CD8-positive, alpha-beta memory T cell (primary cell): ENCODE data around the gene ECHDC3. TPM values are rescaled to one million over a fixed set of nuclear protein-coding genes. Genes with fewer than 3 reads are reported as not detected.
"Not testable (repeated sequence)": the region's sequence is repeated elsewhere in the genome, so short reads cannot be mapped to it uniquely, and the experiment has no call there.

ENCODE experiments used
- CTCF ChIA-PET: fragments of 350-600 bp; sonication (Branson Sonifier 250); formaldehyde crosslinking; loops from one replicate; lab custom pipeline; 2021; ENCODE audit warnings: antibody characterized with exemption; lab: Charles Lee
- POLR2A ChIA-PET: fragments of 350-600 bp; sonication (Branson Sonifier 250); formaldehyde crosslinking; loops from one replicate; lab custom pipeline; 2021; ENCODE audit warnings: antibody characterized with exemption; lab: Charles Lee
- DNase-seq, 5 donors: peaks; one replicate each; pipeline versions ENCODE4 v3.0.0 to v3.0.0-alpha.2; 2020 to 2022; ENCODE audit warnings: mixed read lengths in 1 of 5
- H3K27ac ChIP-seq: one replicate; pipeline ENCODE4 v1.7.0; 2013; ENCODE audit warnings: low read depth, mild to moderate bottlenecking, low read length, moderate library complexity
- H3K27me3 ChIP-seq: 2 replicates; pipeline ENCODE4 v1.7.0; 2013; ENCODE audit warnings: low read length, mild to moderate bottlenecking; ENCODE audit not compliant: insufficient read depth, poor library complexity, severe bottlenecking
- H3K36me3 ChIP-seq: 2 replicates; pipeline ENCODE4 v1.7.0; 2013; ENCODE audit warnings: mild to moderate bottlenecking, low read length, moderate library complexity; ENCODE audit not compliant: insufficient read depth
- H3K4me1 ChIP-seq: 2 replicates; pipeline ENCODE4 v1.7.0; 2013; ENCODE audit warnings: mild to moderate bottlenecking, low read length, moderate library complexity; ENCODE audit not compliant: insufficient read depth
- H3K4me3 ChIP-seq: 2 replicates; pipeline ENCODE4 v1.7.0; 2013; ENCODE audit warnings: mild to moderate bottlenecking, low read length
- H3K9me3 ChIP-seq: 2 replicates; pipeline ENCODE4 v1.7.0; 2013; ENCODE audit warnings: mild to moderate bottlenecking, low read length
- H3K27ac Mint-ChIP-seq, 8 donors: one replicate each; pipeline ENCODE4 v1.8.0; 2020 to 2021; ENCODE audit warnings: mixed read lengths in 8 of 8, mild to moderate bottlenecking in 6 of 8, inconsistent platforms in 3 of 8, moderate library complexity in 3 of 8
- H3K27me3 Mint-ChIP-seq, 2 donors: one replicate each; pipeline ENCODE4 v1.8.0; 2020 to 2021; ENCODE audit warnings: mixed read lengths in 2 of 2, mild to moderate bottlenecking in 1 of 2, moderate library complexity in 1 of 2
- H3K36me3 Mint-ChIP-seq, 3 donors: one replicate each; pipeline ENCODE4 v1.8.0; 2020 to 2021; ENCODE audit warnings: mixed read lengths in 3 of 3, inconsistent platforms in 1 of 3, mild to moderate bottlenecking in 1 of 3
- H3K4me1 Mint-ChIP-seq, 3 donors: one replicate each; pipeline ENCODE4 v1.8.0; 2020 to 2021; ENCODE audit warnings: mixed read lengths in 3 of 3, inconsistent platforms in 1 of 3, mild to moderate bottlenecking in 1 of 3
- H3K4me3 Mint-ChIP-seq, 7 donors: one replicate each; pipeline ENCODE4 v1.8.0; 2020 to 2021; ENCODE audit warnings: mixed read lengths in 7 of 7, mild to moderate bottlenecking in 6 of 7, moderate library complexity in 4 of 7, inconsistent platforms in 2 of 7
- H3K9me3 Mint-ChIP-seq, 5 donors: one replicate each; pipeline ENCODE4 v1.8.0; 2020 to 2022; ENCODE audit warnings: mixed read lengths in 5 of 5, mild to moderate bottlenecking in 3 of 5, moderate library complexity in 2 of 5, inconsistent platforms in 1 of 5
- polyA plus RNA-seq: library from polyadenylated mRNA; unstranded; fragments of 300-500 nt; fragmentation: Illumina TruSeq; gene quantifications from one replicate; pipeline ENCODE4 v1.2.3, GENCODE V29; 2021
- total RNA-seq, 2 experiments: library from RNA; stranded (reverse); gene quantifications; one replicate each; pipeline ENCODE4 v1.2.3, GENCODE V29; 2021

The ECHDC3 gene
- total and polyA plus RNA-seq, 3 experiments from 2014 or later: 0.58 to 0.77 (median 0.71) TPM

GRCh38 chr10:11730779-11731178 is 11.4 kb upstream of the ECHDC3 start:
- peaks cover 0 to 2% (median 0%) of the 10 kb centered on the region in 3 donors for H3K36me3 Mint-ChIP-seq
- no peak overlapping the region for H3K4me3 ChIP-seq
- H3K4me1 ChIP-seq: no peaks in the 10 kb centered on the region
- no peak overlapping the region for H3K4me3 Mint-ChIP-seq
- H3K4me1 Mint-ChIP-seq: no peaks in the 10 kb centered on the region
- peaks cover 0 to 4% of the 10 kb centered on the region in 2 donors for H3K27me3 Mint-ChIP-seq
- no peaks in the 10 kb centered on the region for H3K27me3 ChIP-seq
- H3K9me3 ChIP-seq: no peaks in the 10 kb centered on the region
- no peak overlapping the region for H3K27ac ChIP-seq
- DNase-seq: no peak
- CTCF ChIA-PET: interaction anchor here (1.1 kb wide), 1 partner anchor 27 kb away, joined by 3 read pairs; no protein-coding TSS in a partner anchor
- no peak overlapping the region for H3K27ac Mint-ChIP-seq
- peaks cover 0 to 6% (median 2%) of the 10 kb centered on the region in 5 donors for H3K9me3 Mint-ChIP-seq
- no peaks in the 10 kb centered on the region for H3K36me3 ChIP-seq
- POLR2A ChIA-PET: no interaction called here

GRCh38 chr10:11736767-11737166 is 5.4 kb upstream of the ECHDC3 start:
- peak overlapping the region in 1 of 7 donors; percentile 72 for H3K4me3 Mint-ChIP-seq
- CTCF ChIA-PET, H3K4me3 ChIP-seq, H3K27me3 ChIP-seq, H3K27ac Mint-ChIP-seq, H3K9me3 Mint-ChIP-seq, POLR2A ChIA-PET, H3K9me3 ChIP-seq, H3K27ac ChIP-seq, H3K36me3 Mint-ChIP-seq, DNase-seq, H3K36me3 ChIP-seq, H3K4me1 ChIP-seq: not testable (repeated sequence)
- H3K27me3 Mint-ChIP-seq: peaks cover 22 to 37% of the 10 kb centered on the region in 2 donors
- peaks cover 3 to 12% (median 5%) of the 10 kb centered on the region in 3 donors for H3K4me1 Mint-ChIP-seq

GRCh38 chr10:11737258-11738032 is 4.7 kb upstream of the ECHDC3 start:
- H3K27ac ChIP-seq, H3K36me3 ChIP-seq, H3K4me1 ChIP-seq, H3K9me3 ChIP-seq, POLR2A ChIA-PET, DNase-seq, H3K27me3 ChIP-seq, CTCF ChIA-PET, H3K36me3 Mint-ChIP-seq, H3K9me3 Mint-ChIP-seq, H3K4me3 ChIP-seq: not testable (repeated sequence)
- peak overlapping the region in 4 of 8 donors; percentile 19 to 76 (median 56) for H3K27ac Mint-ChIP-seq
- H3K27me3 Mint-ChIP-seq: peaks cover 23 to 38% of the 10 kb centered on the region in 2 donors
- peak overlapping the region in 5 of 7 donors; percentile 67 to 84 (median 76) for H3K4me3 Mint-ChIP-seq
- H3K4me1 Mint-ChIP-seq: peaks cover 3 to 14% (median 7%) of the 10 kb centered on the region in 3 donors

- Mint-ChIP-seq H3K9me3 (peaks cover 0 to 6% (median 4%) of the 10 kb centered on the region in 5 donors), H3K27ac (no peak overlapping the region), H3K4me3 (peak overlapping the region in 2 of 7 donors; percentile 18 to 35), H3K36me3 (peaks cover 0 to 8% (median 0%) of the 10 kb centered on the region in 3 donors), H3K27me3 (peaks cover 29 to 45% of the 10 kb centered on the region in 2 donors), H3K4me1 (peaks cover 7 to 20% (median 13%) of the 10 kb centered on the region in 3 donors)
- Histone ChIP-seq H3K4me1 (peaks cover 7% of the 10 kb centered on the region), H3K9me3 (no peaks in the 10 kb centered on the region), H3K4me3 (no peak overlapping the region), H3K36me3 (no peaks in the 10 kb centered on the region), H3K27me3 (no peaks in the 10 kb centered on the region), H3K27ac (no peak overlapping the region)
- DNase-seq: no peak
- CTCF ChIA-PET: no interaction called here
- POLR2A ChIA-PET: no interaction called here
Observed at GRCh38 chr10:11740907-11741306, 1.3 kb upstream of the ECHDC3 start.

- H3K4me1 ChIP-seq: peaks cover 7% of the 10 kb centered on the region
- H3K27ac ChIP-seq: no peak overlapping the region
- no peak for DNase-seq
- H3K4me3 Mint-ChIP-seq: peak overlapping the region in 6 of 7 donors; percentile 52 to 84 (median 72)
- ChIA-PET POLR2A (no interaction called here), CTCF (no interaction called here)
- H3K9me3 ChIP-seq: no peaks in the 10 kb centered on the region
- peak overlapping the region; percentile 56 for H3K4me3 ChIP-seq
- H3K4me1 Mint-ChIP-seq: peaks cover 7 to 20% (median 13%) of the 10 kb centered on the region in 3 donors
- no peaks in the 10 kb centered on the region for H3K27me3 ChIP-seq
- peaks cover 0 to 8% (median 0%) of the 10 kb centered on the region in 3 donors for H3K36me3 Mint-ChIP-seq
- H3K9me3 Mint-ChIP-seq: peaks cover 0 to 6% (median 4%) of the 10 kb centered on the region in 5 donors
- peaks cover 29 to 45% of the 10 kb centered on the region in 2 donors for H3K27me3 Mint-ChIP-seq
- no peak overlapping the region for H3K27ac Mint-ChIP-seq
- H3K36me3 ChIP-seq: no peaks in the 10 kb centered on the region
Observed at GRCh38 chr10:11741608-11742007, 574 bp upstream of the ECHDC3 start.

GRCh38 chr10:11742779-11743298 is 657 bp downstream of the ECHDC3 start:
- ChIA-PET POLR2A (interaction anchor here (1.2 kb wide), 1 partner anchor 211 kb away, joined by 3 read pairs; no protein-coding TSS in a partner anchor), CTCF (no interaction called here)
- peaks cover 0 to 6% (median 2%) of the 10 kb centered on the region in 5 donors for H3K9me3 Mint-ChIP-seq
- H3K36me3 Mint-ChIP-seq: peaks cover 0 to 6% (median 0%) of the 10 kb centered on the region in 3 donors
- peak overlapping the region; percentile 41 to 86 (median 59) for H3K4me3 Mint-ChIP-seq
- Histone ChIP-seq H3K4me3 (no peak overlapping the region), H3K9me3 (no peaks in the 10 kb centered on the region), H3K27ac (peak overlapping the region; percentile 31), H3K36me3 (no peaks in the 10 kb centered on the region), H3K4me1 (peaks cover 7% of the 10 kb centered on the region), H3K27me3 (no peaks in the 10 kb centered on the region)
- peaks cover 7 to 14% (median 13%) of the 10 kb centered on the region in 3 donors for H3K4me1 Mint-ChIP-seq
- DNase-seq: no peak
- H3K27me3 Mint-ChIP-seq: peaks cover 27 to 39% of the 10 kb centered on the region in 2 donors
- peak overlapping the region in 1 of 8 donors; percentile 19 for H3K27ac Mint-ChIP-seq

- no peaks in the 10 kb centered on the region for H3K27me3 ChIP-seq
- no peaks in the 10 kb centered on the region for H3K9me3 ChIP-seq
- no peak for DNase-seq
- peaks cover 27 to 33% of the 10 kb centered on the region in 2 donors for H3K27me3 Mint-ChIP-seq
- H3K36me3 Mint-ChIP-seq: no peaks in the 10 kb centered on the region
- no peaks in the 10 kb centered on the region for H3K36me3 ChIP-seq
- H3K4me3 ChIP-seq: no peak overlapping the region
- H3K27ac ChIP-seq: no peak overlapping the region
- peaks cover 0 to 4% (median 0%) of the 10 kb centered on the region in 5 donors for H3K9me3 Mint-ChIP-seq
- ChIA-PET POLR2A (no interaction called here), CTCF (interaction anchor here (2.7 kb wide), 1 partner anchor 14 kb away, joined by 10 read pairs; no protein-coding TSS in a partner anchor)
- peak overlapping the region in 1 of 8 donors; percentile 19 for H3K27ac Mint-ChIP-seq
- H3K4me1 Mint-ChIP-seq: peaks cover 7 to 13% (median 13%) of the 10 kb centered on the region in 3 donors
- peaks cover 7% of the 10 kb centered on the region for H3K4me1 ChIP-seq
- peak overlapping the region; percentile 41 to 86 (median 59) for H3K4me3 Mint-ChIP-seq
Observed at GRCh38 chr10:11743461-11744338, 1.5 kb downstream of the ECHDC3 start.
